ENCODE data around the gene DPPA3.
"Not testable (repeated sequence)": the region's sequence is repeated elsewhere in the genome, so short reads cannot be mapped to it uniquely, and the experiment has no call there.

The DPPA3 gene

DNA sequence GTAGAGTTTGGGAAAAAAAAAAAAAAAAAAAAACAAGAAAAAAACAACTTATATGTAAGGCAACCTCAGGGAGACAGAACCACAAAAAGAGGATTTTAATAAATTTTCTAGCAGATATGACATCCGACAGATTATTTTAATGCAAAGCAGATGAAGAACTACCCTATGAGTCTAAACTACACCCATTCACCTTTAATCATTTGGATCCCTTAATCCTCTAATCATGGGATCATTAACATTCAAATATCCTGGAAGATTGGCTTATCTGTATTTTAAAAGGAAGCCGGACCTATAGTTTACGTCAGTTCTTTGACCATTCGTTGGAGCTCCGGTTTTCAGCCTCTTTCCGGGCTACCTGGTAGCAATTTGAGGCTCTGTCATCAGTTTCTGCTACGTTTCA is at the start of gene DPPA3:
Gene DPPA3, plus strand, starts transcription at position 301 of the 400 bp plus-strand sequence. CDS start 138 bp downstream, outside the sequence.
- no peak for DNase-seq

- no peak for DNase-seq
Measured at GRCh38 chr12:7661741-7662140, 49.5 kb upstream of the DPPA3 start.

DNA sequence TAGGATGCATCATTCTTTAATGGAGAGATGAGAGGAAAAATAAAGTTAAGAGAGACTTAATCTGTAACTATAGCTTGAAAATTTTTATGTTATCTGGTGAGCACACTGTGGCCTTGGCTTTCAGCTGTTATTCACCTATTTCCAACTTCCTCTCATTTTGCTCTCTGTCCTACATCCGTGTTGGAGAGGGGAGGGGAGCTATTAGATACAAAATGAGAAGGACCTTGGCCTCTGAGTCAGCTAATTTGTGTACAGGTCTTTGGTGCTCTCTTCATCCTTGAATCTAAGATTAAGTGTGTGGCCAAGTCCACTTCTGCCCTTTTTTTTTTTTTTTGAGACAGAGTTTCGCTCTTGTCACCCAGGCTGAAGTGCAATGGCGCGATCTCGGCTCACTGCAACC is 44.6 kb upstream of the DPPA3 start:
- no peak for DNase-seq

DNA sequence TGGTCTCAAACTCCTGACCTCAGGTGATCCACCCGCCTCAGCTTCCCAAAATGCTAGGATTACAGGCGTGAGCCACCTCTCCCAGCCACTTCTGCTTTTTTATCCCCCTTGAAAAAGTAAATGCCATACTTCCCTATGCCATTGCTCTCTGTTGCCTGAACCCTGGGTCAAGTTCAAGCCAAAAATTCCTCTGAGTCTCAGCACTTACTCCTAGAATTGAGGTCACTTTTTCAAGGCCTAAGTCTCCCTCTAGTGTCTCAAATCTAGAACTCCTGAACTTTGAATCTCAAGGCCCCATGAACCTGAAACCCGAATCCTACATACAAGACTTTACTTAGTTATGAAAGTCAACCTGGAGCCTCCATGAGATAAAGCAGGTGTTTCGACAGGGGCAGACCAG is 44.1 kb upstream of the DPPA3 start:
- no peak for DNase-seq

GRCh38 chr12:7668171-7668570 is 43.1 kb upstream of the DPPA3 start:
- no peak for DNase-seq

- DNase-seq, result not testable (repeated sequence)
Measured at GRCh38 chr12:7675455-7675854, 35.8 kb upstream of the DPPA3 start.

GRCh38 chr12:7677432-7677888 is 33.8 kb upstream of the DPPA3 start:
- DNase-seq, result not testable (repeated sequence)

DNA sequence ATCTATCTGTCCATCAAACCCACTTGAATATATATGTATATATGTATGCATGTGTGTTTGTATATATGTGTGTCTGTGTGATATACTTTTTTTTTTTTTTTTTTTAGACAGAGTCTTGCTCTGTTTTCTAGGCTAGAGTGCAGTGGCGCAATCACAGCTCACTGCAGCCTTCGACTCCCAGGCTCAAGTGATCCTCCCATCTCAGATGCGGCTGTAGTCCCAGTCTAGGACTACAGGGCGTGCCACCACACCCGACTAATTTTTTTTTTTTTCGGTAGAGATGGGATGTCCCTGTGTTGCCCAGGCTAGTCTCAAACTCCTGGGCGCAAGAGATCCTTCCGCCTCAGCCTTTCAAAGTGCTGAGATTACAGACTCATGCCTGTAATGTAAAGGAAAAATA is 32.5 kb upstream of the DPPA3 start:
- DNase-seq, result no peak

- no peak for DNase-seq
Measured at GRCh38 chr12:7679251-7680045, 31.8 kb upstream of the DPPA3 start.

GRCh38 chr12:7681535-7681934 is 29.7 kb upstream of the DPPA3 start:
- no peak for DNase-seq

DNA sequence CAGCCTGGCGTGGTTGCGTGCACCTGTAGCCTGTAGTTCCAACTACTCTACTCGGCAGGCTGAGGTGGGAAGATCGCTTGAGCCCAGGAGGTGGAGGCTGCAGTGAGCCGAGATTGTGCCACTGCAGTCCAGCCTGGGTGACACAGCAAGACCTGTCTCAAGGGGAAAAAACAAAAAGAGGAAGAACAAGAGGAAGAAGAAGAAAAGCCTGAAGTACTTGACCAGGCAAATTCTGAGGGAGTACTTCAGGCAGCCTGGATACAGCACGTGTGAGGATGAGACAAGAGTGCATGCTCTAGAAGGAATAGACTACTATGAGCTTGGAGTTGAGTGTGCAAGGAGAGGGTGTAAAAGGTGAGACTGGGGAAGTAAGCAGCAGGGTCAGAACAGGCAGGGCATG is 17.4 kb upstream of the DPPA3 start:
- DNase-seq, result no peak

- DNase-seq, result no peak
Measured at GRCh38 chr12:7694556-7695236, 16.5 kb upstream of the DPPA3 start.

- no peak for DNase-seq
Measured at GRCh38 chr12:7695237-7695560, 16.0 kb upstream of the DPPA3 start.

DNA sequence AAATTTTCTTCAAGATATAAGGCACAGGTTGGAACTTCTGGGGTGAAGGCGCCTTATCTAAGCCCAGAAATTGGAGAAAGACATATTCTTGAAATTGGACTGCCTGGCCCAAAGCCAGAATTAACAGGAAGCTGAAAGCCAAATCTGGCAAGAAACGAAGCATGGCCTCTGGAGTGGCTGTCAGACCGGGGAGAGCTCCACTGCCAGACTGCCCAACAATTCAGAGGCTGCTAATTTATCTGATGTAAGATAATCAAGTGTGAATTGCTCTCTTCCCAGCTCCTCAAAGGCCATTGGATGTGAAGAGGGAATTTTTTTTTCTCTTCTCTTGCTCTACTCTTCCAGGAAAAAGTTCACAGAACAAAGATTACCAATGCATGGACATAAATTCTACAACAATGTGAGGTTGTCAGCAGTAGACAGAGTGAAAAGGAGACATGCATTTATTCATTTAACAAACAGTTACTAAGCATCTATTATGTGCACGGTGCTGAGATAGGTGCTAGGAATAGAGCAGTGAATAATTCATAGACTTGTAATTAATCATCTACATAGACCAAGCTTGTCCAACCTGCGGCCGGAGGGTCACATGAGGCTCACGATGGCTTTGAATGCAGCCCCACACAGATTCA is 15.6 kb upstream of the DPPA3 start, which contains the start of gene GDF3:
Gene GDF3, minus strand, starts transcription at position 210 of the 632 bp plus-strand sequence. Its CDS starts 47 bp downstream, at position 163.
- no peak for DNase-seq

- DNase-seq, result no peak
Measured at GRCh38 chr12:7705846-7706245, 5.4 kb upstream of the DPPA3 start.

DNA sequence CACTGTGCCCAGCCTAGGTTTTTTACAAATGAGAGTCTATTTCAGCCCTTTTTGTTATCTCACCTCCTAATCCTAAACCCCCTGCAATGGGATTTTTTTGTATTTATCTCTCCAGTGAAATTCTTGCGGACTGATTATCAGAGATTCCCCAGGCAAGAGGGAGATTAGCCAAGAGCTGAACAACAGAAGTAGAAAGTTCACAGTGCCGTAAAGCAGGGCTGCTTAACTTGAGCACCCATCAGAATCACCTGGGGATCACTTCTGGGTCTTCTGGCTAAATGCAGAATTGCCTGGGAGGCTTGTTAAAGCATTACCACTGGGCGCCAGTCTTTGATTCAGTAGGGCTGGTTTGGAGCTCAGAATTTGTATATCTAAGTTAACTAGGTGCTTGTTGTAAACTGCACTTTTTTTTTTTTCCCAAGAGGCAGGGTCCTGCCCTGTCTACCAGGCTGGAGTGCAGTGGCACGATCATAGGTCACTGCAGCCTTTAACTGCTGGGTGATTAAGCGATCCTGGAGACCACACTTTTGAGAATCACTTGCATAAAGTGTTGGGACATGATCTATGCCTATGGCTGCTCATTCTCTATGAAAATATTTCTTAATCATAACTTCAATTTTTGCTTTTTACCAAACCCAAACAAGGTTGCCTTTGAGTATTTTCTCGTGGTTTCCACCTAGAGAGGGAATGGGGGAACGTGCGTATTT is 1.1 kb upstream of the DPPA3 start:
- no peak for DNase-seq

DNA sequence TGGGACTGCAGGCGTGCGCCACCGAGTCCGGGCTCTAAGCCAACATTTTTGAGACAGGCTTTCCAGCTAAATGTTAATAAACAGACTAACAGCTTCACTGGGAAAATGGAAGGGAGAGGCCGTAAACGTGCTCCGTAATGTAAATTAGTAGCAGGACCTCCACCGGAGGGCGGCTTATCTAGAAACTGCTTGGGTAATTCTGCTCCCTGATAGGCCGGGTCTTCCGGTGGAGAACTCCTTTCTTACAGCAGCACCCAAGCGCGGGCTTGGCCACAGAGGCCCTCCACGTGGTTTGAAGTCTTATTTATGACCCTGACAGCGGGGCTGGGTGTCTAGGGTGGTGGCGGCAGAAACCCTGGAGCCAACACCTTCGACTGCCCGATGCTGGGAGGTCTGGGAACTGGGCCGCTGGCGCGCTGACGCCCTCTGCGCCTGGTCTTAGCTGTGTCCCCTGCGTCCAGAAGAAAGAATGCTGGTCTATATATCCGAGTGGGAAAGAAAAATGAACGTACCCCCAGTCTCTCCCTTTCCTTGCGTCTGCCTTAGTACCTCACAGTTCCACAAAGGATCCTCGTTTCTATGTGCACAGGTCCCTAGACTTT is 1.7 kb downstream of the DPPA3 start:
- DNase-seq, result no peak

GRCh38 chr12:7716381-7716780 is 5.1 kb downstream of the DPPA3 start:
- DNase-seq, result no peak

DNA sequence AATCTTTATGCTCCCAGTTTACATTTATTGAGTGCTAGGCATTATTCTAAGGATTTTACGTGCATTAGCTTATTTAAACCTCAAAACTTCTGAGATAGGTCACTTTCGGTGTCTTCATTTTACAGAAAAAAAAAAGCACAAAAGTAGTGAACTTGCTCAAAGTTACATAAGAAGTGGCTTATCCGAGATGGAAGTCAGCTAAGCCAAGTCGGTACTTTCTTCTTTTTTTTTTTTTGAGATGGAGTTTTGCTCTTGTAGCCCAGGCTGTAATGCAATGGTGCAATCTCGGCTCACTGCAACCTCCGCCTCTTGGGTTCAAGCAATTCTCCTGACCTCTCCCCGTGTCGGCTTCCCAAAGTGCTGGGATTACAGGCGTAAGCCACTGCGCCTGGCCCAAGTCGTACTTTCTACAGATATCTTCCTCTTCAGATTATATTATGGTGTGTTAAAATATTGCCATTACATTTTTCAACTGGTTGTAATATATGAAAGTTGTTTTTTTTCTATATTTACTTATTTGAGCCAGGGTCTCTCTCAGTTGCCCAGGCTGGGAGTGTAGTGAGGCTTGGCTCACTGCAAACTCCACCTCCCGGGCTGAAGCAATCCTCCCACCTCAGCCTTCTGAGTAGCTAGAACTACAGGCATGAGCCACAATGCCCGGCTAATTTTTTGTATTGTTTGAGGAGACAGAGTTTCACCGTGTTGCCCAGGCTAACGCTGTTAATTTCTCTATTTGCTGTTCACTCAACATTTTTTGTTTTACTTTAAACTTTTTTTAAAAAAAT is 8.9 kb downstream of the DPPA3 start:
- DNase-seq, result no peak

DNA sequence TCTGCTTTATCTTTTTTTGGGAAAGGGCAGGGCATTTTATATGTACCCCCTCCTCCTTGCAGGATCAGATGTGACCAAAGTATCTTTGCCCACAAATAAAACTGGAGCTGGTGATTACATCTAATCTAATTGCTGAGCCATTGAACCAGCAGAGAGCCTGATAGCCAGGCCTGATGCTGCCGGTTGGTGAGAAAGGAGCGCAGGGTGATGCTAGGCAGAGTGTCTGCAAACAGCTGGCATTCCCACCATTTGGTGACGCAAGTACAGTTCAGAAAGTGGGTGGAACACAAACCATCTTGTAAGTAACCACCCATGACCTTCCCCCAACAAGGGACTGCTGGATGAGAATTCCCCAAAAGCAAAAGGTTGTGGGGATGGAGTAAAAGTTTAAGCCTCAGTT is 12.7 kb downstream of the DPPA3 start:
- DNase-seq, result no peak

DNA sequence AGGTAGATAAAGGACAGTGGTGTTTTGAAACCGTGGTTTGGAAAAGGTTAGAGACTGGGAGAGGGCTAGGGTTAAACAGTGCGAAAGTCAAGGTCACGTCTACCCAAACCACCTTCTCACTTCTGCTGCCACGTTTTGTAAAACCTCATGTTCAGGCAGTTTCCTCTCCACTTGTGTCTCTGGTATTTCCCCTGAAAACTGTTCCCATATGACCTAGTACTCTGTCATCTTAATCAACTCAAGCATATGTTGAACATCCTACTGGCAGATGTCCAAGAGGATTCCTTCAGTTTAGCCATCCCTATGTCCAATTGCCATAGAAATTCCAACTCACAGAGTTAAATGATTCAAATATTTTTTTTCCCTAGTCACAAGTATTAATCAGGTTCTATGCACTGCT is 18.5 kb downstream of the DPPA3 start:
- DNase-seq, result no peak

GRCh38 chr12:7730984-7731383 is 19.8 kb downstream of the DPPA3 start:
- not testable (repeated sequence) for DNase-seq
